ENCODE measurements around the gene CFAP65. TPM values are rescaled to one million over a fixed set of nuclear protein-coding genes. Genes with fewer than 3 reads are reported as not detected.
A peak's percentile ranks its signal among the peaks of the same experiment; 100 is the strongest.

Gene CFAP65
- total RNA-seq, 1 experiment from 2014 or later: 0.44 TPM

DNA sequence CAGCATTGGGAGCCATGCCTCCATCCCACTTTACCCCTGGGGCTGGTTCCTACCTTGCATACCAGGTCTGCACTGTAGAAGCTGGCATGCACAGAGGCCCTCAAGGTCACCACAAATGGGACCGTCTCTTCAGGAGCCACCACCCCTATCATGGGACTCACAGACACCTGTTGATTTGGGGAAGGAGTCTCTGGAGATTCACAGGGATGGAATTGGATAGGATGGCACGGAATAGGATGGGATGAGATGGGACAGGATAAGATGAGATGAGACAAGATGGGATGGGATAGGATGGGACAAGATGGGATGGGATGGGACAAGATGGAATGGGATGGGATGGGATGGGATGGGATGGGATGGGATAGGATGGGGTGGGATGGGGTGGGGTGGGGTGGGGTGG, 32.0 kb downstream of the CFAP65 start:
- POLR2A ChIA-PET: no interaction called here
- peaks cover 64% of the 10 kb centered on the region for H3K27me3 Mint-ChIP-seq (ENCODE audit: low read depth)

DNA sequence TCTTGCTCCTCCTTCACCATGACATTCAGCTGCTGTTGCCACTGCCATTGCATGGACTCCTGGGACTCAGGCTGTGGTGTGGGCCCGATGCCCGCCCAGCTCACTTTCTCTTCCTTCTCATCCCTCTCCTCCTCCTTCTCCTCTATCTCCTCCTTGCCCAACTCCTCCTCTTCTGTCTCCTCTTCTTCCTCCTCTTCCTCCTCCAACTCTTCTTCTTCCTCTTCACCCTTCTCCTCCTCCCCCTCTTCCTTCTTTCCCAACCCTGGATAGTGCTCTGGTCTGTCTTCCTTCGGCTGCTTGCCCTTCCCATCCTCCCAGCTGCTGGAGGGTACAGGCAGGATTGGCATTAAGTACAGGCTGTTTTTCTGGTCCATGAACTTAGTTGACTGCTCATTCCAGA, 37.3 kb downstream of the CFAP65 start:
- Mint-ChIP-seq H3K9me3 (no peaks in the 10 kb centered on the region), H3K36me3 (no peaks in the 10 kb centered on the region), H3K27me3 (ENCODE audit: low read depth) (peaks cover 98% of the 10 kb centered on the region), H3K4me1 (peaks cover 18% of the 10 kb centered on the region), H3K4me3 (no peak overlapping the region), H3K27ac (no peak overlapping the region)
- DNase-seq (ENCODE audit: low spot score): no peak
- TF ChIP-seq TEAD4 (CRISPR knock-in tag; IDR thresholded peaks at IDR 0.05): no peak
- no peak for TF ChIP-seq NFATC4 (CRISPR knock-in tag; IDR thresholded peaks at IDR 0.05)
- no peak for TF ChIP-seq ZNF416 (CRISPR knock-in tag; IDR thresholded peaks at IDR 0.05)
- TF ChIP-seq ESRRA (CRISPR knock-in tag; IDR thresholded peaks at IDR 0.05; ENCODE audit: borderline replicate concordance): no peak
- ChIA-PET POLR2A (interaction anchor here (0.8 kb wide), 1 partner anchor 57 kb away, joined by 3 read pairs; no protein-coding TSS in a partner anchor), CTCF (interaction anchor here (0.7 to 5.5 kb wide), 14 partner anchors 10 to 291 kb away, joined by 3 to 112 read pairs (median 8); partner anchors contain the start of genes CRYBA2 and IHH)
- no peak for ATAC-seq

More for the DNA sequence above, 32.0 kb downstream of the CFAP65 start:
- no peak overlapping the region for H3K4me3 Mint-ChIP-seq
- H3K27ac Mint-ChIP-seq: no peak overlapping the region
- TF ChIP-seq SMAD3 (CRISPR knock-in tag; IDR thresholded peaks at IDR 0.05; ENCODE audit: borderline replicate concordance) (no peak), MYBL2 (CRISPR knock-in tag; IDR thresholded peaks at IDR 0.05) (no peak), TEAD4 (CRISPR knock-in tag; IDR thresholded peaks at IDR 0.05) (no peak), OVOL2 (CRISPR knock-in tag; IDR thresholded peaks at IDR 0.05; ENCODE audit: borderline replicate concordance) (no peak), ZNF671 (CRISPR knock-in tag; IDR thresholded peaks at IDR 0.05) (no peak), TCF7 (CRISPR knock-in tag; IDR thresholded peaks at IDR 0.05; ENCODE audit: low read depth) (no peak), GTF2I (CRISPR knock-in tag; conservative IDR thresholded peaks at IDR 0.05) (no peak)
- TF ChIP-seq, protein P1, sequence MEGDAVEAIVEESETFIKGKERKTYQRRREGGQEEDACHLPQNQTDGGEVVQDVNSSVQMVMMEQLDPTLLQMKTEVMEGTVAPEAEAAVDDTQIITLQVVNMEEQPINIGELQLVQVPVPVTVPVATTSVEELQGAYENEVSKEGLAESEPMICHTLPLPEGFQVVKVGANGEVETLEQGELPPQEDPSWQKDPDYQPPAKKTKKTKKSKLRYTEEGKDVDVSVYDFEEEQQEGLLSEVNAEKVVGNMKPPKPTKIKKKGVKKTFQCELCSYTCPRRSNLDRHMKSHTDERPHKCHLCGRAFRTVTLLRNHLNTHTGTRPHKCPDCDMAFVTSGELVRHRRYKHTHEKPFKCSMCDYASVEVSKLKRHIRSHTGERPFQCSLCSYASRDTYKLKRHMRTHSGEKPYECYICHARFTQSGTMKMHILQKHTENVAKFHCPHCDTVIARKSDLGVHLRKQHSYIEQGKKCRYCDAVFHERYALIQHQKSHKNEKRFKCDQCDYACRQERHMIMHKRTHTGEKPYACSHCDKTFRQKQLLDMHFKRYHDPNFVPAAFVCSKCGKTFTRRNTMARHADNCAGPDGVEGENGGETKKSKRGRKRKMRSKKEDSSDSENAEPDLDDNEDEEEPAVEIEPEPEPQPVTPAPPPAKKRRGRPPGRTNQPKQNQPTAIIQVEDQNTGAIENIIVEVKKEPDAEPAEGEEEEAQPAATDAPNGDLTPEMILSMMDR (IDR thresholded peaks at IDR 0.05): no peak
- TF ChIP-seq, protein P2, sequence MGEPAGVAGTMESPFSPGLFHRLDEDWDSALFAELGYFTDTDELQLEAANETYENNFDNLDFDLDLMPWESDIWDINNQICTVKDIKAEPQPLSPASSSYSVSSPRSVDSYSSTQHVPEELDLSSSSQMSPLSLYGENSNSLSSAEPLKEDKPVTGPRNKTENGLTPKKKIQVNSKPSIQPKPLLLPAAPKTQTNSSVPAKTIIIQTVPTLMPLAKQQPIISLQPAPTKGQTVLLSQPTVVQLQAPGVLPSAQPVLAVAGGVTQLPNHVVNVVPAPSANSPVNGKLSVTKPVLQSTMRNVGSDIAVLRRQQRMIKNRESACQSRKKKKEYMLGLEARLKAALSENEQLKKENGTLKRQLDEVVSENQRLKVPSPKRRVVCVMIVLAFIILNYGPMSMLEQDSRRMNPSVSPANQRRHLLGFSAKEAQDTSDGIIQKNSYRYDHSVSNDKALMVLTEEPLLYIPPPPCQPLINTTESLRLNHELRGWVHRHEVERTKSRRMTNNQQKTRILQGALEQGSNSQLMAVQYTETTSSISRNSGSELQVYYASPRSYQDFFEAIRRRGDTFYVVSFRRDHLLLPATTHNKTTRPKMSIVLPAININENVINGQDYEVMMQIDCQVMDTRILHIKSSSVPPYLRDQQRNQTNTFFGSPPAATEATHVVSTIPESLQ (CRISPR knock-in tag; IDR thresholded peaks at IDR 0.05): no peak
- TF ChIP-seq, protein P3, sequence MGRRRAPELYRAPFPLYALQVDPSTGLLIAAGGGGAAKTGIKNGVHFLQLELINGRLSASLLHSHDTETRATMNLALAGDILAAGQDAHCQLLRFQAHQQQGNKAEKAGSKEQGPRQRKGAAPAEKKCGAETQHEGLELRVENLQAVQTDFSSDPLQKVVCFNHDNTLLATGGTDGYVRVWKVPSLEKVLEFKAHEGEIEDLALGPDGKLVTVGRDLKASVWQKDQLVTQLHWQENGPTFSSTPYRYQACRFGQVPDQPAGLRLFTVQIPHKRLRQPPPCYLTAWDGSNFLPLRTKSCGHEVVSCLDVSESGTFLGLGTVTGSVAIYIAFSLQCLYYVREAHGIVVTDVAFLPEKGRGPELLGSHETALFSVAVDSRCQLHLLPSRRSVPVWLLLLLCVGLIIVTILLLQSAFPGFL (CRISPR knock-in tag; IDR thresholded peaks at IDR 0.05; ENCODE audit: borderline replicate concordance): no peak
- TF ChIP-seq, protein P4, sequence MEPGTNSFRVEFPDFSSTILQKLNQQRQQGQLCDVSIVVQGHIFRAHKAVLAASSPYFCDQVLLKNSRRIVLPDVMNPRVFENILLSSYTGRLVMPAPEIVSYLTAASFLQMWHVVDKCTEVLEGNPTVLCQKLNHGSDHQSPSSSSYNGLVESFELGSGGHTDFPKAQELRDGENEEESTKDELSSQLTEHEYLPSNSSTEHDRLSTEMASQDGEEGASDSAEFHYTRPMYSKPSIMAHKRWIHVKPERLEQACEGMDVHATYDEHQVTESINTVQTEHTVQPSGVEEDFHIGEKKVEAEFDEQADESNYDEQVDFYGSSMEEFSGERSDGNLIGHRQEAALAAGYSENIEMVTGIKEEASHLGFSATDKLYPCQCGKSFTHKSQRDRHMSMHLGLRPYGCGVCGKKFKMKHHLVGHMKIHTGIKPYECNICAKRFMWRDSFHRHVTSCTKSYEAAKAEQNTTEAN (CRISPR knock-in tag; IDR thresholded peaks at IDR 0.05): no peak
- no peaks in the 10 kb centered on the region for H3K4me1 Mint-ChIP-seq
- CTCF ChIA-PET: interaction anchor here (1.0 to 2.8 kb wide), 7 partner anchors 15 to 146 kb away, joined by 3 to 14 read pairs (median 7); partner anchors contain the start of gene CRYBA2
- H3K9me3 Mint-ChIP-seq: no peaks in the 10 kb centered on the region
- no peaks in the 10 kb centered on the region for H3K36me3 Mint-ChIP-seq
- no peak for DNase-seq (ENCODE audit: low spot score)
- no peak for ATAC-seq

DNA sequence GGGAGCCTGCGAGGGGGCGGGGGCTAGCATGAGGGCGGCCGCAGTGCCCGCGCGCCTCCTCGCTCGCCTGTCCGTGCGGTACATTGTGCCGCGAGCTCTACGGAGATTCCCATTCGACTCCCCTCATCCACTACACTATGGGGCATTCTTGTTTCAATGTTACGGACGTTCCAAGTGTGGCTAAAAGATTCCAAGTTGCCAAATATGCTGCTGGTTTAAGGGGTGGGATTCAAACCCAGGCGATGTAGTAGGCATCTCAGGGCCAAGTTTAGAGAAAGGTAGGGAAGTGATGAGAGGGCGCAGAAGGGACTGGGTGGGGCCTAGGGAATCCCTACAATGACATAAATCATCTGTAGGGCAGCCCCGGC, 38.1 kb downstream of the CFAP65 start:
- ATAC-seq: no peak
- TF ChIP-seq, protein P5, sequence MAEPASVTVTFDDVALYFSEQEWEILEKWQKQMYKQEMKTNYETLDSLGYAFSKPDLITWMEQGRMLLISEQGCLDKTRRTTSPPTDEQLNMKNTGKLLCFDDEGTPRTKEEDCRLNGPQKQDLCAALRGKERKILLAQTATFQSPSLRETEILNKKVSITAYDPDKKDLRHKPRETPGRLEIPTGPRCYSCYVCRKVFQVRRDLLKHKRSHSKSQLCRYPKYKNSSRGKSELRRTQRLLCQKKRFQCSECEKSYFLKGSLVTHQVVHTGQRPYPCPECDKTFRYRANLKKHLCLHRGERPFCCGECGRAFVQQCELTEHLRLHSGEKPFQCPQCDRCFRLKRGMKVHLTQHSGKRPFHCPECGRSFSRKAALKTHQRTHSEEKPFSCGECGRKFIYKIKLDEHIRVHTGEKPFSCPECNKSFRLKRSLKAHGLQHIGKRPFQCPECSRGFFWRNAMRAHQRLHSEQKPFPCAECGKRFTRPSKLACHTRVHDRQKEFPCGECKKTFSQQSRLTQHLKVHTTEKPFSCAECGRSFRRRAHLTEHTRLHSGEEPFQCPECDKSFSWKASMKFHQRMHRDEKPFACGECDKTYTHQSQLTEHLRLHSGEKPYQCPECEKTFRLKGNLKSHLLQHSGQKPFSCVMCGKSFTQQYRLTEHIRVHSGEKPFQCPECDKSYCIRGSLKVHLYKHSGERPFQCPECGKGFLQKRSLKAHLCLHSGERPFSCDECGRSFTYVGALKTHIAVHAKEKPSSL (CRISPR knock-in tag; conservative IDR thresholded peaks at IDR 0.05): no peak
- TF ChIP-seq PRRX2 (CRISPR knock-in tag; IDR thresholded peaks at IDR 0.05) (no peak), SOX15 (CRISPR knock-in tag; IDR thresholded peaks at IDR 0.05) (no peak), GABPB1 (CRISPR knock-in tag; IDR thresholded peaks at IDR 0.05) (no peak), ZNF671 (CRISPR knock-in tag; IDR thresholded peaks at IDR 0.05) (no peak)
- TF ChIP-seq, protein P2 (CRISPR knock-in tag; IDR thresholded peaks at IDR 0.05): no peak
- TF ChIP-seq, protein P6, sequence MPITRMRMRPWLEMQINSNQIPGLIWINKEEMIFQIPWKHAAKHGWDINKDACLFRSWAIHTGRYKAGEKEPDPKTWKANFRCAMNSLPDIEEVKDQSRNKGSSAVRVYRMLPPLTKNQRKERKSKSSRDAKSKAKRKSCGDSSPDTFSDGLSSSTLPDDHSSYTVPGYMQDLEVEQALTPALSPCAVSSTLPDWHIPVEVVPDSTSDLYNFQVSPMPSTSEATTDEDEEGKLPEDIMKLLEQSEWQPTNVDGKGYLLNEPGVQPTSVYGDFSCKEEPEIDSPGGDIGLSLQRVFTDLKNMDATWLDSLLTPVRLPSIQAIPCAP (CRISPR knock-in tag; IDR thresholded peaks at IDR 0.05): no peak

More for the DNA sequence above, 38.1 kb downstream of the CFAP65 start:
- Mint-ChIP-seq H3K27ac (no peak overlapping the region), H3K4me1 (peaks cover 22% of the 10 kb centered on the region), H3K4me3 (peak overlapping the region; percentile 83), H3K27me3 (ENCODE audit: low read depth) (peaks cover 100% of the 10 kb centered on the region), H3K36me3 (no peaks in the 10 kb centered on the region), H3K9me3 (no peaks in the 10 kb centered on the region)
- DNase-seq (ENCODE audit: low spot score): no peak
- ChIA-PET CTCF (interaction anchor here (0.6 to 5.5 kb wide), 33 partner anchors 8 to 527 kb away, joined by 3 to 112 read pairs (median 7); partner anchors contain the start of genes CNPPD1, CRYBA2, FEV and IHH), POLR2A (interaction anchor here (0.8 to 1.2 kb wide), 2 partner anchors 23 to 58 kb away, joined by 3 to 5 read pairs; no protein-coding TSS in a partner anchor)
